Activated T-cell treated with anti-CD3 and anti-CD28 coated beads for 4 hours (primary cell): Measurements from ENCODE around the gene ATP6V1F.

Experiments used
- DNase-seq: peaks from one replicate; pipeline ENCODE4 v3.0.0-alpha.2; 2020

Gene ATP6V1F

DNA sequence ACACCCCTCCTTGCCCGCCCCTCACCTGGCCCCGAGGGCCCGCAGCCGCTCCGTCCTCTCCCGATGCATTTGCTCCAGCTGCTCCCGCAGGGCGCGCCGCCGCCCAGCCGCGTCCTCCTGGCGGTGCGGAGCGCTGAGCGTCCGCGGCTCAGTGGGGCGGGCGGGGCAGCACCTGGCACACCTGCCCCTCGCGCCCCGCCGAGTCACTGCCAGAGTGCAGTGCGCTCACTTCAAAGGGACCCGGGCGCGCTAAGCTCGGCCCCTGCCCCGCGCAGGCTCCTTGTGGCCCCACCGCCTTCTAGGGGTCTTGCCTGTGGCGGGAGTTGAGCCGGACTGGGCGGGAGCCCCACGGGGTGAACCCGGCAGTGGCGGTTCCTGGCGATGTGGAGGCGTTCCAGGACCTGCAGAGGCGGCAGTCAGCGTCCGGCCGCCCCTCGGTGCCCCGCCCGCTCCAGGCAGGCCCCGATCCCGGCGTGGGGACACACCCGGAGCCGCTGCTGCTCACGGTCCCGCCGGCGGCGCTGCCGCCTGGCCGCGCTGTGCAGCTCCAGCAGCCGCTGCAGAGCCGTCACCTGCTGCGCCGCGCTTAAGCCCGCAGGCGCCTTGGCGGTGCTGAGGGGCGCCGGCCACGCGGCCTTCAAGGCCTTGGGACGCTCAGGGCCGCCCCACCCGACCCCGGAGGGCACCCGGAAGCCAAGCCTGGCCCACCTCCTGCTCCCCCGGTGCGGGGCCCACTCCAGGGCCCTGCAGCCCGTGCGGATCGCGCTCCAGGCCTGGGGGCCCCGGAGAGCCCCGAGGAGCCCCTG lies 6.7 kb downstream of the ATP6V1F start:
- no peak for DNase-seq

DNA sequence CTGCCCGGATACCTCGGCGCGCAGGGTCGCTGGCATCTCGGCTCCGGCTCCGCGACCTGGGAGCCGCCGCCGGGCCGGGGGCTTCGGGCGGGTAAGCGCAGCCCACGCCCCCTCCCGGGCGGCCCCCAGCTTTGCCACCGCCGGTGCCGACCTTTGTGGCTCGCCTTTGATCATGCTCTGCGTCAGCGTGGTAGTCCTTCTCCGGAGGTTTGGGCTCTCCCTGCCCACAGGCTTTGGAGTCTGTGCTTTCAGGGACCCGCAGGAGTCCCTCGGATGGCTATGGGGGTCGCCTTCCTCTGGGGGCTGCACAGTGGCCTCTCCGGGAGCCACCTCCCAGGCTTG lies 7.3 kb downstream of the ATP6V1F start:
- DNase-seq: peak; percentile 9

DNA sequence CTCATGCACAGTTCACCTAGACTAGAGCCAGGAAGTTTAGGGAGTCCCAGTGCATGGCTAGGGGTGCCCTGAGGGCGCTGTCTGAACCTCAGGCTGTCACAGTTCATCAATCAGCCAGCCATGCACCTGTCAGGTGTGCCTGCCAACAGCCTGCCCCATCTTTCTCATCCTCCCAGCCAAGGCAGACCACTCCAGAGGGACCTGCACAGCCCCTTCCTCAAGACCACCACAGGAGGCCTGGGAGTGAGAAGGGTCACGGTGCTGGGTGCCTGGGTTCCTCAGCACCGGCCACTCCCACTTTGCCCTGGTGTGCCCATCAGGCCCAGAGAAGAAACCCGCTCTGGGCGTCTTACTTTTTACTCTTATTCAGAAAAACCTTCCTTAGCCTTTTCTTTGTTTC lies 8.4 kb downstream of the ATP6V1F start:
- no peak for DNase-seq

DNA sequence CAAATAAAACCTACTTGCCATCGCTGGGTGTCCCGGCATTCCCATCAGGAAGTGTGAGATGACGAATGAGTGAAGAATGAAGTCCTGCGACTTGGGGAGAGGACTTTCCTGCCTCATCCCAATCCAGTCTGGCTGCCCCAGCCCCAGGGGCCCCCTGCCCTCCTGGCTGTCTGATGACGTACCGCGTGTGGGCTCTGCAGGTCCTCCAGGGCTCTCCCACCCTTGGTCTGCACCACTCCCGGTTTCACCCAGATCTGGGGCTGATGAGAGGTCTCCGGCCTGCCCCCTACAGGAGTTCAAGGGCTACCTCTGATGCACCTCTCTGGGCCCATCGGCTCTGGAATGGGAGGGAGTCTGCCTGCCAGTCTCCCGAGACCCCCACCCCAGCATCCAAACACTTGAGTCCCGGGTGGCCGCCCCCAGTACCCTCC lies 9.8 kb downstream of the ATP6V1F start:
- DNase-seq: no peak

DNA sequence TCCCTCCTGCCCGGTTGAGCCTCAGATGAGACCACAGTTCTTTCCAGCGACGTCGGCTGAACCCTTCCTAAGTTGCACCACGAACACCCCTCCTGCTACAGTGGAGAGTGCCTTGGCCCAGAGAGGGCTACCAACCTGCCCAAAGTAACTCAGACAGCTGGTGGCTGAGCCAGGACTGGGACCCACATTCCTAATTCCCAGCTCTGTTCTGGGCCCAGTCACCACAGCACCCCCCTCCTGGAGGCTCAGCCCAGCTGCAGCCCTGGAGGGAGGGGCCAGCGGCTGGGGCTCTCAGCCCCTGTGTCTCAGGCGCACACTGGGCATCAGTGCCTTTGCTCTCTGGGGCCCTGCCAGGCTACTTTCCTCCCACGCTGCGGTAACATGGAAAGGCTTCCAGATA lies 10.6 kb downstream of the ATP6V1F start:
- DNase-seq: no peak

DNA sequence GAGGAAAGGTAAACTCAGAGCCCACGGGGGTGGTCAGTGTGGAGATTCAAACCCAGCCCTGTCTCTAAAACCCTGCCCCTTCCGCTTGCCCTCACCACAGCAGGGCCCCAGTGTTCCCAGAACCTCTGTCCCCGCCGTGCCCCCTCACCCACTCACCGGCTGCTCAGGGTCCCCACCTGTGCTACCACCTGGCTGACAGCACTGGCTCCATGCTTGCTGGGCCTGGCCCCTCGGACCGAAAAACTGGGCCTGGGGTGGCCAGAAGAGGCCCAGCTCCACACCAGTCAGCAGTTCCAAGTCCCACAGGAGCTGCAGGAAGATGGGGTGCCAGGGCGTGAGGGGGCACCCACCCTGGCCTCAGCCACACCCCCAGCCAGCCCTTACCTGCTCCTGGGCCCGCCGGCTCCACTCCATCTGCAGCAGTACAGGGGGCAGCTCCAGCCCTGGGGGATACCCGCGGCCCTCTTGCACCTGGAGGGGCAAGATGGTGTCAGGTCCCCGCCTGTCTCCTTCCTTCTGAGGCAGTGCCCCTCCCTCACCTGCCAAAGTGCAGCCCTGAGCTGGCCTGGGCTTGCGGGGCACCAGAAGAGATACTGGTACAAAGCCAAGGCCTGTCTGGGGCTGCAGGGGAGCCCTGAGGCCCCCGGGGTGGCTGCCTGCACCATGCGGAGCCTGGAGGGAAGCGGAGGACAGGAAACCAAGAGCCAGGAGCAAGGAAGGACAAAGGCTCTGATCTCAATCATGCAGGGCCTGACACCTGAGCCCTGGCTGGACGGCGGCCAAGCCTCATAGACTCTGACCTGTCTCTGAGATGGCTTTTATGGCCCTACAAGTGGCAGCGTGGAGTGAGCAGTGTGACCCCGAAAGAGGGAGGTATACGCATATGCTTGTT lies 11.7 kb downstream of the ATP6V1F start:
- DNase-seq: no peak

DNA sequence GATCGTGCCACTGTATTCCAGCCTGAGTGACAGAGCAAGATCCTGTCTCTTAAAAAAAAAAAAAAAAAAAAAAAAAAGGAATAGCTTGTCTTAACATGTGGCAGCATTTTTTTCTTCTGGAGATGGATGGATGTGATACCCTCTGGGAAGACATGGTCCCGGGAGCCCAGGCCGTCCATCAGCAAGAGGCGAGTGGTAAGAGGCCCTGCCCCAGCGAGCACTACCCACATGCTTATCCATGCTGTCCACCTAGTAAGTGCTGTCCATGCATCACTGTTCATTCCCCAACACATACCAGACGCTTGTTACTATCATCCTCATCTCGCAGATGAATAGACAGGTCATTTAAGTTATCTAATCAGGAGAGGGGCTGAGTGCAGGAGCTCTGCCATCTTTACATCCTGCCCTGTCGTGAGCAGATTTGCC lies 12.9 kb downstream of the ATP6V1F start:
- DNase-seq: no peak

DNA sequence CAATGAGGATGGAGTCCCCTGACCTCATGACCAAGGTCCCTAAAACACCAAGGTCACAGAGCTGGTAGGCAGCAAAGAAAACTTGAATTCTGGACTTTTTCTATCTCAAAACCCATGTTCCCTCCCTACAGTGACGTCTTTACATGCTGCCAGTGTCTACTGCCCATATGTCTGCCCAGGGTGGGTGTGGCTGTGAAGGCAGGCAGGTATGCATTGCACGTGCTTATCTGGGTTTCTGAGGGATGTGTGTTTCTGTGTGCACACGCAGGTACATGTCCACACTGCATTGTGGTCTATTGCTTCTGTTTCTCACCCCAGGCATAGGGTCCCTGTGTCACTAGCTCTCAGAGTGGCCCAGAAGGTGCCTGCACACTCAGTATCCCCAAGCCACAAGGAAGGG lies 13.5 kb downstream of the ATP6V1F start:
- DNase-seq: no peak

DNA sequence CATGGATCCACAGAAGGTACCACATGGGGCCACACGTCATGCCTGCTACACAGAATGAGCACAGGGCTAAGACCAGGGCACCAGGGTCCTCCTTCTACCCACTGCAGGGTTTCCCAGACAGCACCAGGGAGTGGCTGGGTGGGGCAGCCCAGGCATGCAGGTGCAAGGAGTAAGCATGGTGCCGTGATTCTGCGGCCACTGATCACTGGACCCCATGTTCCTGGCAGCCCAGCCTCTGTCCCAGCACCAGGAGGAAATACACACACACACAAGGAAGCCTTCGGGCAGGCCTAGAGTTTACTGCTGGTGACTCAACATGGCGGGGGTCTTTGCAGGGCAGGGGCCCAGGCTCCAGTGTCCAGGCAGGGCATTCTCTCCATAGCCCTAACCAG lies 13.9 kb downstream of the ATP6V1F start:
- no peak for DNase-seq

DNA sequence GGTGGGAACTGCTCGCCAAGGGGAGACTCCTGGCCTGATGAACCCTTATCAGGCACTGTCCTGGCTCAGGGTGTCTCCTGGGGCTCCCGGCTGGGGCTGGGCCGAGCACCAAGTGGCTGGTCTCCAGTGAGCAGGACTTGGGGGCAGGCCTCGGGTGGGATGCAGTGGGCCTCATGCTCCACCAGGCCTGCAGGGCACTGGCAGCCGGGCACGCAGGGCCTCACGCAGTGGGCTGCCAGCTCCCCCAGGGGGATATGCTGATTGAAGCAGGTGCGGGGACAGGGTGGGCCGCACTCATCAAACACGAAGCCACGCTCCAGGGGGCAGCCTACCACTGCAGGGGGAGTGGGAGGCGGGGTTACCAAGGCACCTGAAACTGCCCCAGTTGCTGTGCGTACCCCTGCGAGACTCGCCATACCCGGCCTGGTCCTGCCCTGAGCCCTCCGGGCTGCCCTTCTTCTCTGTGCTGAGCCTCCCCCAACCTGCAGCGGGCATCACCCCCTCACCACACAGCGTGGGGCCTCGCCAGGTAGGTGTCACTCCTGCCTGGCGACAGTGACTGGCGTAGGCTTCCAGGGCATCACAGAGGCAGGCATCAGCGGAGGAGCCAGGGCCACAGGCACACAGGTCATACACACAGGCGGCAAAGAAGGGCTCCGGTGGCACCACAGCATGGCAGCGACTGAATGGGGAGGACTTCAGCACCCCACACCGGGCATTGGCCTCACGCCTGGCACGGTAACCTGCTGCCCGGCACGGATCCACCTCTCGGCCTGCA lies 14.5 kb downstream of the ATP6V1F start:
- no peak for DNase-seq

DNA sequence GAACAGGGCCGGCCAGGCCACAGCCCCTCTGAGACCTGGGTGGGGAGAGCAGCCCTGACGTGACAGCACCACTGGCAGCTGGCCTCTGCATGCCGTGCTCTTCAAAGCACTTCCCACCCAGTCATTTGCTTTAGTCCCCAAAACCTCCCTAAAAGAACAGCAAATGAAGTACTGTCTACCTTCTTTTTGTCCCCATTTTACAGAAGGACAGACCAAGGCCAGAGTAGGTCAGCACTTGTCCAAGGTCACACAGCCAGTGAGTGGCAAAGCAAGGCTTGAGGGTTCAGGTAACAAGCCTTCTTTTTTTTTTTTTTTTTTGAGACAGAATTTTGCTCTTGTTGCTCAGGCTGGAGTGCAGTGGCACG lies 15.1 kb downstream of the ATP6V1F start:
- no peak for DNase-seq

DNA sequence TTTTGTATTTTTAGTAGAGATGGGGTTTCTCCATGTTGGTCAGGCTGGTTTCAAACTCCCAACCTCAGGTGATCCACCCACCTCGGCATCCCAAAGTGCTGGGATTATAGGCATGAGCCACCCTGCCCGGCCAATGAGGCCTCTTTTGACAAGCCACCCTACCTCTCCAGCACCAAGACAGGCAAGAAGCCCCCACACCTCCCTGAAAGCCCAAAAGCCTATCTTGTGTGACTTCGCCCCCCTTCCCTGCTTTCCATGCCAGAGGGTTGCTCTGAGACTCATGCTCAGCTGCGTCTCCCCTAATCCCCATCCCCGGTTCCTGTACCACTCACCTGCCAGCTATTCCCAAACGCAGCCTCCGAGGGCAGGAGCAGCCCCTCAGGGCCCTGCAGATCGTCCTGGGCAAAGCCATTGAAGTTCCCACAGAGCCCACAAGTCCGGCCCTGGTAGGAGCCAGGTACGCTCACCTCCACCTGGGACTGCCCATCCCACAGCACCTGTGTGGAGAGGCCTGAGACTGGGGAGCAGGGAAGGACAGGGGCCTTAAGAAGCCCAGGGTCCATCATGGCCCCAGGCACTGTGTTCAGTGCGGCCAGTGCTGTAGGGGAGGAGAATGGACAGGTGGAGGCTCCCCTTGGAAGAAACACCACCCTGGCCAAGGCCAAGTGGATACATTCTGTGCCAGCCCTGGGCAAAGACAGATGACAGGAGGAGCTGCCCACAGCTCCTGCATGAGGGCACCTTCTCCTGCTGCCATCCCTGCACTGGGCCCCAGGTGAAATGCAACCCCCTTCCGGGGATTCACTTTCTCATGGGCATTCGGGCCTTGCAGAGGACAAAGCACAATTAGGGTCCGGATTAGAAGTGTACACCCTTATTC lies 15.8 kb downstream of the ATP6V1F start:
- no peak for DNase-seq

DNA sequence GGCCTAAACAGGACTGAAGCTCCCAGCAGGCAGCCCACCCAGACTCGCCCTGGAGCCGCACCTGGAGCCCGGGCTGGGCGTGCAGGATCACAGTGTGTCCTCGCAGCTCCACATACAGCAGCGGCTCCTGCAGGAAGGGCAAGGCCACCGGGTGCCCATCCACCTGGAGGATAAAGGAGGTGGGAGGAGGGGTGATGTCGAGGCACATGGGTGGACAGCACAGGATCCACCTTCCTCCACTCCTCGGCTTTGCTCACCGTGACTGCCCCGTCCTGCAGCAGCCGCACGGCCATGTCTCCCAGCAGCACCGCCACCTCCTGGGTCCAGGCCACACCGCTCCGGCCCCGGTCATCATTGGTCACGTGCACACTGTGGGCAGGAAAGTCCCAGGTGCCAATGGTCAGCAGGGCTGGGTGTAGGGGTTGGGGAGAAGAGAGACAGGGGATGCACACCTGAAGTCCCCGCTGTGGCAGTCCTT lies 16.8 kb downstream of the ATP6V1F start:
- DNase-seq: no peak

DNA sequence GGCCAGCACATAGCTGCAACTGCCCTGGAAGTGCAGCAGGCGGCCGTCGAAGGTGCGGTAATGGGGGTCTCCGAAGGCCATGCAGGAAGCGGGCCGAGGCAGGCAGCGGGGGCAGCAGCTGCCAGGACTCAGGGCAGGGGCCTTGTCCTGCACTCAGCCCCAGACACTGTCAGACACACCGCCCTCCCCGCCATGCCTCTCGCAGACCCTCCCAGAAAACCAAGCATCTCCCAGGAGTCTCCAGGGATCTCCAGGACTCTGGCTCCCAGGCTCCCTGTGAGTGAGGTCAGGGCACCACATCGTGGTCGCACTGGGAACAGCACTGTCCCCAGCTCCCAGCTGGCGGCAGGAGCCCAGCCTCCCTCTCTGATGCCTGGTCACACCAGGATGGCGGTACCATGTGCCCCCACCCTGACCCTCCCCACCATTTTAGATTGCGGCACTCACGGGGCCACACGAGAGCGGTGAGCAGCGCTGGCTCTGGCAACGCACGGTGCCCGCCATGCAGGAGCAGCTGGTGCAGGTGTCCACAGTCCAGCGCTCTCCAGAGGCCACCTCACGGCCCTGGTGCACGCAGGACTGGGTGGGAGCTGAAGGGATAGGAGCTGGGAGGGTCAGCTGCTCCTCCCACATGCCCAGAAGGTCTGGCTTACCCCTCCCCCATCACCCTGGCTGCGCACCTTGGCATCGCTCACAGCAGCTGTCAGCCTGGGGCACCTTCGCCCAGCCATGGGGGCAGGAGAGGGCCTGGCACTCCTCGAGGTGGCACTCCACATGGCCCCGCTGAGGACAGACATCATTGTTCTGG lies 17.5 kb downstream of the ATP6V1F start:
- no peak for DNase-seq

DNA sequence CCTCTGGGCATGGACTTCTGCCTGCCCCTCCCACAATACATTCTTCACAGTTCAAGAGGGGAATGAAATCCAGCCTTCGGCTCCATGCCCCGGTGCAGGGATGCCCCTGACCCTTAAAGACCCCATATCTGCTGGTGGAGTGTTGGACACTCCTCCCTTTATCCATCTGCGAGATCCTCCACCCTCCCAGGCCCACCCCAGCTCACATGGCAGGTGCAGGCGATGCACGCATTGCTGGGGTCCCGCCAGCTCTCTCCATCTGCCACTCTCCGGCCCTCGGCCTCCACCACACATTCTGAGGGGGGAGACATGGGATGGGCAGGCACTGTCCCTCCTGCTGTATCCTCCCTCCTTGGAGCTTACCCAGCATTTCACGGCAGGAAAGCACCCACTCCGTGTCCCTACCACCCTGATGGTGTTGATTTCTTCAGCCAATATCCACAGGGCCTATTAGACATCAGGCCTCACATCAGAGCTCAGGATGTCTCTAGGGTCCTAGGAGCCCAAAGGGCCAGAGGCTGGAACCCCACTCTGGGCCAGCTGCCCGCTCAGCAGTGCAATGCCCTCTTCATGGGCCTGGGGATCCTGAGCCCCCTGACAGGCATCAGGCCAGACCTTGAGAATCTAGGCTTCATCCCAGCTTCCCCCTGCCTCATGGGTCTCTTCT lies 18.3 kb downstream of the ATP6V1F start:
- no peak for DNase-seq

DNA sequence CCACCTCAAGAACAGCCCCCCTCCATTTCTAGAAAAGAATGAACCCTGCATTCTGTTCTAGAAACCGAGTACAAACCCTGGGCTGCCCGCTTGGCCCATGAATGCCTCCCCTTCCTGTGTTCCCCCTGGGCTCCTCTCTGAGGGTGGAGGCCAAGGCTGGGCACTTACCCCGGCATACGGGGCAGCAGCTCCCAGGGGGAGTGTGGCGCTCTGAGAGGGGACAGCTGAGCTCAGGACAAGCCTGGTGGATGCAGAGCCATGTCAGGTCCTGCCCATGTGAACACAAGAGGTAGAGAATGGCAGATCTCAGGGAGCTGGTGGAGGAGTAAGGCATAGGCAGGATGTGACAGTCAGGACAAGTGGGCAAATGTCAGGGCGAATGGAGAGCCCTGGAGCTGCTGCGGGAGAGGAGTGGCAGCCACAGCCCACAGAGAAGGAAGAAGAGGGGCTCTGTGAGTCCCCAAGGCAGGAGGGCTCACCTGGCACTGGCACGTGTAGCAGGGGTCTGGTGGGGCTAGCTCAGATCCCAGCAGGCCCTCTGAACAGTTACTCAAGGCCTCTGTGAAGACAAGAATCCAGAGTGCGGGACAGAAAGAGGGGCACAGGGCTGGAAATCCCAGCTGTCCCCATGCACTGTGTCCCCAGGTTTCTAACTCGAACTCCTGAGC lies 18.9 kb downstream of the ATP6V1F start:
- DNase-seq: no peak

DNA sequence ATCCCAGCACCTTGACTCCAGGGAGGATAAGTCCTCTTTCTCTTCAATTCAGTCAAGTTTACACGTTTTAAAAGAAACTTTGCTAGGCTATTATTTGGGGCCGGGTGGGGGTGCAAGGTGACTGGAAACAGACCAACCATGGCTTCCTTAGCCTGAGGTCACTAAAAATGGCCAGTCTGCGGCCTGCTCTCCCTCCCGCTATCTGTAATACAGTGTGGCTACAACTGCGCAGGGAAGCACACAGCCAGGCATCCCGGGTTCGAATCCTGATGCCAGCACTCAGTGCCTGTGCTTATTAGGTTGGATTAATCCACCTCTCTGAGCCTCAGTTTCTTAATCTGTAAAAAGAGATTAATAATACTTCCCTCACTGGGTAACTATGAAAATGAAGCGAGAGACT lies 19.5 kb downstream of the ATP6V1F start:
- no peak for DNase-seq

DNA sequence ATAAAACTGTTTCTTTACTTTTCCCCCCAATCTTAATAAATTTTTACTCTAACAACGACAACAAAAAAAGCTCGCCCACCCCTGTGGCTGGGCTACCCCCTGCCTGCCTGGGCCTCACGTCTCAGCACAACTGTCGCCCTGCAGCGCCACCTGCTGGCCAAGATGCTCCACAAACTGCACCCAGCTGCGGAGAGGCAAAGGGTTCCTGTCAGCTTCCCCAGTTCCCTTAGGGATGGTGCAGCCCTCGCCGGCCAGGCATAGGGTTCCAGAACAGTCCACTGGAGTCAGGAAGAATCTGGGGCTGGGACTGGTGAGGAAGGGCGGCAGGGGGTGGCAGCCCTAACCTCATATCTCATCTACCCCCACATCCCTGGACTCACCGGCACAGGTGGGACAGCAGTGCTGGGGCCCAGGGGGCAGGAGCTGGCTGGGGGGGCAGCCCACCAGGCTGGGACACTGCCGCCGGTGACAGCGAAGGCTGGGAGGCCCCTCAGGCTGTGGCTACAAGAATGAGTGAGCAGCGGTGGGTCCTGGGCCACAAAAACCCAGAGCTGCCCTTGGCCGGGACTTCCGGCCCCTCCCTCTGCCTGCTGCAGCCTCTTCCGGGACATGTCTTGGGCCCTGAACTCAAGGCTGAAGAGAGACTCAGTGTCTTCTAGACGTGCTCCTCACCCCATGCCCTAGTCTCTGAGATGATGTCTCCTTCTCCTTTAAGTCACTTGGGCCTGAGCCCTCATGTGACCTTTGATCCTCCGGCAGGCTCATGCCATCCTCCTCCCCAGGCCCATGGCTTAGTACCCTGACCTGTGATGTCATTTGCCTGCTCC lies 21.2 kb downstream of the ATP6V1F start:
- peak; percentile 85 for DNase-seq
